Adrenal gland (tissue), 12 donors: ENCODE results near the gene PRKCA. TPM values are rescaled to one million over a fixed set of nuclear protein-coding genes. Genes with fewer than 3 reads are reported as not detected.
A peak's percentile ranks its signal among the peaks of the same experiment; 100 is the strongest.

Source experiments
- DNase-seq, 7 donors: peaks; one replicate each; pipeline ENCODE4 v3.0.0-alpha.2; 2019 to 2020
- H3K27ac ChIP-seq, 5 donors: fragments of 200-600 bp; sonication (generic) in 4 of 5; 1 replicate in 3 of 5; 2 replicates in 2 of 5; pipeline versions ENCODE4 v1.5.1 to v1.8.0; 2016 to 2020; ENCODE audit warnings: mild to moderate bottlenecking in 1 of 5
- H3K27me3 ChIP-seq: fragments of 200-600 bp; 2 replicates; pipeline ENCODE4 v1.8.0; 2021
- H3K36me3 ChIP-seq, 2 donors: fragments of 200-600 bp; replicated peaks in 1 of 2; 1 replicate in 1 of 2; 2 replicates in 1 of 2; pipeline versions ENCODE4 v1.5.1 to v1.8.0; 2018 to 2022
- H3K4me1 ChIP-seq, 2 donors: fragments of 200-600 bp; replicated peaks in 1 of 2; 1 replicate in 1 of 2; 2 replicates in 1 of 2; pipeline versions ENCODE4 v1.5.1 to v1.8.0; 2018 to 2021
- H3K4me3 ChIP-seq, 4 donors: fragments of 200-600 bp; sonication (generic) in 3 of 4; one replicate each; pipeline ENCODE4 v1.5.1; 2016 to 2018
- H3K9me3 ChIP-seq, 3 donors: fragments of 200-600 bp; sonication (generic) in 1 of 3; replicated peaks in 1 of 3; 1 replicate in 2 of 3; 2 replicates in 1 of 3; pipeline versions ENCODE4 v1.5.1 to v1.8.0; 2016 to 2021
- POLR2A ChIP-seq, 2 donors: fragments of 450-650 bp; IDR thresholded peaks; one replicate each; pipeline ENCODE4 v1.6.1; 2017; ENCODE audit warnings: antibody characterized with exemption in 2 of 2, mild to moderate bottlenecking in 2 of 2, moderate library complexity in 1 of 2
- WGBS, 4 donors: extraction: QIAGEN DNeasy Blood & Tissue Kit in 2 of 4; methylation state at CpG; one replicate each; pipeline versions ENCODE4 v1.1.5 to v1.1.7; 2013 to 2017; 5-methylcytosine and 5-hydroxymethylcytosine counted together
- intact Hi-C, 2 donors: fragments of 100-400 bp; cut with DNase I; formaldehyde crosslinking; loops; one replicate each; pipeline versions ENCODE4 v1.14.1 to v1.15.0; 2022 to 2023
- polyA plus RNA-seq, 3 donors: library from polyadenylated mRNA; stranded (reverse); fragments of 200-250 nt in 2 of 3; fragments of 350-450 nt in 1 of 3; fragmentation: Illumina TruSeq in 1 of 3; extraction: RNeasy Lipid Tissue Mini Kit (QIAGEN cat#74804) in 1 of 3; gene quantifications; one replicate each; pipeline ENCODE4 v1.2.3, GENCODE V29; 2013 to 2014
- total RNA-seq, 9 donors: library from RNA; depleted of rRNA in 4 of 9; stranded (reverse); fragments of >200 nt in 4 of 9; fragments of 120-200 nt in 1 of 9; fragmentation: NEBNext Ultra II Directional in 1 of 9; extraction: Animal tissue kit (Norgen Biotek cat#: 25700) in 1 of 9; gene quantifications; one replicate each; pipeline versions ENCODE4 v1.1.0 to v1.2.4, GENCODE V29; 2013 to 2023
- TF ChIP-seq, protein P1 (sequence below), 6 experiments: fragments of 450-650 bp in 4 of 6; fragments of 200-600 bp in 2 of 6; sonication (generic) in 1 of 6; IDR thresholded peaks; 1 replicate in 5 of 6; 2 replicates in 1 of 6; pipeline versions ENCODE4 v1.5.1 to v1.8.0; 2016 to 2021; ENCODE audit warnings: antibody characterized with exemption in 6 of 6, mild to moderate bottlenecking in 2 of 6, moderate library complexity in 1 of 6
- donor health status: healthy with polysubstance abuse.
- donor health status: Bipolar disorder and iron deficiency.
- donor health status: DM: yes; HTN: yes; CAD: no.
- donor health status: DM: no; HTN: no; CAD: no.
- donor health status: DM: no; HTN: no; CAD: no.
- donor health status: DM: yes; HTN: yes; CAD: no.

PRKCA gene
- total and polyA plus RNA-seq, 12 donors, result 15.1 to 202 (median 84.1) TPM

DNA sequence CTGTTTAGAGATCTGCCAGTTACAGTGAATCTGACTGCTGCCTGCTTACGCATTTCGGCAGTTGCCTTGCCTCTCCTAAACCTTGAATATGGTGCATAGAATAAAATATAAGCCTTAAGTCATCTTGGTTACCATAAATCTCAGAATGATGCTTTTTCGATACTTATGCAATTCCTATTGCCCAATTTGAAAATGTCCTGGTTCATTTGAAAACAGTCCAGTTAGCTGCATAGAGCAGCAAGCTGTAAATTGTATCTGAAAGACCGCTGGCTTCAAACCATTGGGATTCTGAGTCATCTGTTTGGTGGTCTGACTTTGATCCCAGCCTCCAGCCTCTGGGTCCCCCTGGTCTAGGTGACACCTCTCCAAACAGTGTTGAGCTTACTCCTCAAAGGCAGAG lies 2.7 kb upstream of the PRKCA start:
- TF ChIP-seq, protein P1, sequence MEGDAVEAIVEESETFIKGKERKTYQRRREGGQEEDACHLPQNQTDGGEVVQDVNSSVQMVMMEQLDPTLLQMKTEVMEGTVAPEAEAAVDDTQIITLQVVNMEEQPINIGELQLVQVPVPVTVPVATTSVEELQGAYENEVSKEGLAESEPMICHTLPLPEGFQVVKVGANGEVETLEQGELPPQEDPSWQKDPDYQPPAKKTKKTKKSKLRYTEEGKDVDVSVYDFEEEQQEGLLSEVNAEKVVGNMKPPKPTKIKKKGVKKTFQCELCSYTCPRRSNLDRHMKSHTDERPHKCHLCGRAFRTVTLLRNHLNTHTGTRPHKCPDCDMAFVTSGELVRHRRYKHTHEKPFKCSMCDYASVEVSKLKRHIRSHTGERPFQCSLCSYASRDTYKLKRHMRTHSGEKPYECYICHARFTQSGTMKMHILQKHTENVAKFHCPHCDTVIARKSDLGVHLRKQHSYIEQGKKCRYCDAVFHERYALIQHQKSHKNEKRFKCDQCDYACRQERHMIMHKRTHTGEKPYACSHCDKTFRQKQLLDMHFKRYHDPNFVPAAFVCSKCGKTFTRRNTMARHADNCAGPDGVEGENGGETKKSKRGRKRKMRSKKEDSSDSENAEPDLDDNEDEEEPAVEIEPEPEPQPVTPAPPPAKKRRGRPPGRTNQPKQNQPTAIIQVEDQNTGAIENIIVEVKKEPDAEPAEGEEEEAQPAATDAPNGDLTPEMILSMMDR (IDR thresholded peaks at IDR 0.05), result no peak
- no peak for TF ChIP-seq POLR2A (IDR thresholded peaks at IDR 0.05)
- 89 to 96% (median 91%) methylated on average over 4 of the region's 4 CpGs for WGBS, 4 donors
- H3K9me3 ChIP-seq, result no peaks in the 10 kb centered on the region
- H3K36me3 ChIP-seq, result no peaks in the 10 kb centered on the region
- H3K27ac ChIP-seq, result no peak overlapping the region
- DNase-seq, result no peak
- no peak overlapping the region for H3K4me3 ChIP-seq
- H3K27me3 ChIP-seq, result no peaks in the 10 kb centered on the region
- peaks cover 6 to 17% of the 10 kb centered on the region in 2 donors for H3K4me1 ChIP-seq
- intact Hi-C loops, result no loop called here

DNA sequence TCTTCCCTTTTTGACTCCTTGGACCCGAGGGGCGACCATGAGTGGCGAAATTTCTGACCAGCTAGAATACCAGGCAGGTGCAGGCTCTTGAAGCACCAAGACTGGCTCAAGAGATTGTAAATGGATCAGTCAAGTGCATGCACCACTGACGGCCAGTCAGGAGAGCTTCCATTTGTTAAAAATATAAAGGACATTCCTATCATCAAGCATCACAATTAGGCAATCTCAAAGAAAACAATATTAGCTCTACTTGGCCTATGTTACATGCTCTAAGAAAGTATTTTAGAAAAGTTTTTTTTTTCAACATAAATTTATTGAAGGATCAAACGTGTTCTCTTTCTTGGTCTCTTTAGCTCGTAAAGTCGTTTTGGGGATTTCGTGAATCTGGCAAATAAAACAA lies 1.5 kb upstream of the PRKCA start:
- no peak for DNase-seq
- intact Hi-C loops, result no loop called here
- Histone ChIP-seq H3K27ac (no peak overlapping the region), H3K4me1 (peaks cover 6 to 24% of the 10 kb centered on the region in 2 donors), H3K27me3 (no peaks in the 10 kb centered on the region), H3K9me3 (no peaks in the 10 kb centered on the region), H3K4me3 (no peak overlapping the region), H3K36me3 (no peaks in the 10 kb centered on the region)
- WGBS, 4 donors, result 87 to 90% (median 88%) methylated on average over 8 of the region's 8 CpGs
- TF ChIP-seq POLR2A (IDR thresholded peaks at IDR 0.05), result no peak
- TF ChIP-seq, protein P1 (IDR thresholded peaks at IDR 0.05), result no peak

GRCh38 chr17:66301367-66301863 lies 998 bp upstream of the PRKCA start:
- Histone ChIP-seq H3K27me3 (no peaks in the 10 kb centered on the region), H3K36me3 (no peaks in the 10 kb centered on the region), H3K4me1 (peaks cover 6 to 27% of the 10 kb centered on the region in 2 donors), H3K4me3 (peak overlapping the region in 3 of 4 donors; percentile 30 to 94 (median 59)), H3K9me3 (no peaks in the 10 kb centered on the region), H3K27ac (peak overlapping the region in 1 of 5 donors; percentile 80)
- DNase-seq, result no peak
- WGBS, 4 donors, result 46 to 51% (median 49%) methylated on average over 14 of the region's 14 CpGs
- intact Hi-C loops, result no loop called here
- TF ChIP-seq, protein P1 (IDR thresholded peaks at IDR 0.05), result no peak
- TF ChIP-seq POLR2A (IDR thresholded peaks at IDR 0.05), result no peak

- peaks cover 6 to 35% of the 10 kb centered on the region in 2 donors for H3K4me1 ChIP-seq
- peak; percentile 71 to 83 (median 78) for DNase-seq
- intact Hi-C loops, result no loop called here
- H3K27me3 ChIP-seq, result no peaks in the 10 kb centered on the region
- H3K27ac ChIP-seq, result peak overlapping the region; percentile 21 to 92 (median 64)
- peak overlapping the region; percentile 47 to 94 (median 67) for H3K4me3 ChIP-seq
- H3K9me3 ChIP-seq, result no peaks in the 10 kb centered on the region
- 0 to 2% (median 1%) methylated on average over 6 to 91 of the region's 91 CpGs for WGBS, 4 donors
- TF ChIP-seq, protein P1 (IDR thresholded peaks at IDR 0.05), result no peak
- peak in 1 of 2 donors; percentile 58 for TF ChIP-seq POLR2A (IDR thresholded peaks at IDR 0.05)
- peaks cover 0 to 4% of the 10 kb centered on the region in 2 donors for H3K36me3 ChIP-seq
Observed at GRCh38 chr17:66302761-66303626, 581 bp downstream of the PRKCA start.
